ENCODE measurements around the gene WBP4. TPM values are rescaled to one million over a fixed set of nuclear protein-coding genes. Genes with fewer than 3 reads are reported as not detected.

Gene WBP4
- total and polyA plus RNA-seq, 7 donors: 18.1 to 37.0 (median 22.2) TPM

DNA sequence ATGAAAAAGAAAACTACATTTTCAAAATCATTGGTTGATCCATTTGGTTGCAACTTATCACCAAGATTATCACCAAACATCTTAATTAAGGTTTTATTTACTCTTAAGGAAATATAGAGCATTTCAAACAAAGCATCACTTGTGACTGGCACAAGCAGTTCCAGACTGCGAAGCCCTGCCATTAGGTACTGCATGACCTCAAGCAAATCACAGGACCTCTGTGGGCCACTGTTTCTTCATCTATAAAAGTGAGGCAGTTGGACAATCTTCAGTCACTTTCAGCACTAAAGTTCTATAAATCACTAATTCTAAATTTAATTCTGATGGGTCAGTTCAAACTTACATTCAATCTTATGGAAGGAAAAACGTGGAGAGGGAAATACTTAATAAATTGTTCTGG lies 44.1 kb upstream of the WBP4 start:
- Histone ChIP-seq H3K9me3 (no peaks in the 10 kb centered on the region), H3K27ac (no peak overlapping the region), H3K36me3 (ENCODE audit: insufficient read depth in 1 of 2, low read depth in 1 of 2) (no peaks in the 10 kb centered on the region), H3K4me3 (no peak overlapping the region), H3K4me1 (peaks cover 32% of the 10 kb centered on the region), H3K27me3 (ENCODE audit: insufficient read depth in 3 of 3, low read length in 2 of 3) (no peaks in the 10 kb centered on the region)
- intact Hi-C loops (cut with DNase I): loop anchor here in 1 of 2 donors (5.0 kb wide), 1 partner anchor 40 kb away; no protein-coding TSS in a partner anchor
- 69 to 81% (median 76%) methylated on average over 2 of the region's 2 CpGs for WGBS, 3 donors
- TF ChIP-seq, protein P1, sequence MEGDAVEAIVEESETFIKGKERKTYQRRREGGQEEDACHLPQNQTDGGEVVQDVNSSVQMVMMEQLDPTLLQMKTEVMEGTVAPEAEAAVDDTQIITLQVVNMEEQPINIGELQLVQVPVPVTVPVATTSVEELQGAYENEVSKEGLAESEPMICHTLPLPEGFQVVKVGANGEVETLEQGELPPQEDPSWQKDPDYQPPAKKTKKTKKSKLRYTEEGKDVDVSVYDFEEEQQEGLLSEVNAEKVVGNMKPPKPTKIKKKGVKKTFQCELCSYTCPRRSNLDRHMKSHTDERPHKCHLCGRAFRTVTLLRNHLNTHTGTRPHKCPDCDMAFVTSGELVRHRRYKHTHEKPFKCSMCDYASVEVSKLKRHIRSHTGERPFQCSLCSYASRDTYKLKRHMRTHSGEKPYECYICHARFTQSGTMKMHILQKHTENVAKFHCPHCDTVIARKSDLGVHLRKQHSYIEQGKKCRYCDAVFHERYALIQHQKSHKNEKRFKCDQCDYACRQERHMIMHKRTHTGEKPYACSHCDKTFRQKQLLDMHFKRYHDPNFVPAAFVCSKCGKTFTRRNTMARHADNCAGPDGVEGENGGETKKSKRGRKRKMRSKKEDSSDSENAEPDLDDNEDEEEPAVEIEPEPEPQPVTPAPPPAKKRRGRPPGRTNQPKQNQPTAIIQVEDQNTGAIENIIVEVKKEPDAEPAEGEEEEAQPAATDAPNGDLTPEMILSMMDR (IDR thresholded peaks at IDR 0.05): no peak
- ATAC-seq: no peak
- DNase-seq: no peak

DNA sequence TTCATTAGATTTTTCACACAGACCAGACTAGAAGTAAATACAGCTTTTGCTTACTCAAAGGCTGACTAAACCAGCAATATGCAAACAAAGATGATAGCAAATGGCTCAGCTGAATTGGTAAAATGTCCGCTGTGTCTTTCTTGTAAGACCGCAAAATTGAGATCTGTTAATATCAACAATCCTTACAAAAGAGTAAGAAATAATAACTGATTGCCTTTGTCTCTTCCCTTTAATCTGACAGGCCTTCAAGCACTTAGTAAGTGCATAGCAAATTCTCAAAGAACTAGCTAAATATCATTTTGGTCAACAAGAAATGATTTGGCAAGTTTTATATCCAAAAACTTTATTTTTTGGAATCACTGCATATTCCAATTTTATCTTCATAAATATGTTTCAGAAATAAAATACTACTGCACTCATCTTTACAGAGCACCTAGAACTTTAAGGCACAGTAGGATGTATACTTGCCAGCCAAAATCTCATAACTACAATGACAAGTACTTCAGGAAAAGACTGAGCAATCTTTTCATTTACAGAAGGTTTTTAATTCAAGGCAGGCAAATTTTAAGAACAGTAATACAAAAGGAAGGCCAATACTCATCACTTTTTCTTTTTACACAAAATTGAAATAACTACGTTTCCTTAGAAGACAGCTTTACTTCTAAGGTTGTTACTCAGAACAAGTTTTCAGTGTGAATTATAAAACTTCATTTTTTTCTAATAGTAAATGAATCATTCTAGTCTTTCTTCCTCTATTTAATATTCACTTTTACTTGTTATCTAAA lies 43.3 kb upstream of the WBP4 start:
- ATAC-seq (no peak), DNase-seq (no peak)
- H3K4me1 ChIP-seq: peaks cover 33% of the 10 kb centered on the region
- peak overlapping the region; percentile 26 for H3K27ac ChIP-seq
- H3K36me3 ChIP-seq (ENCODE audit: insufficient read depth in 1 of 2, low read depth in 1 of 2): no peaks in the 10 kb centered on the region
- TF ChIP-seq, protein P1 (IDR thresholded peaks at IDR 0.05): no peak
- H3K4me3 ChIP-seq: peak overlapping the region; percentile 32
- no peaks in the 10 kb centered on the region for H3K27me3 ChIP-seq (ENCODE audit: insufficient read depth in 3 of 3, low read length in 2 of 3)
- WGBS, 3 donors: 90 to 92% (median 91%) methylated on average over 3 of the region's 3 CpGs
- no peaks in the 10 kb centered on the region for H3K9me3 ChIP-seq
- intact Hi-C loops (cut with DNase I): loop anchor here in 1 of 2 donors (5.0 kb wide), 1 partner anchor 39 kb away; no protein-coding TSS in a partner anchor

DNA sequence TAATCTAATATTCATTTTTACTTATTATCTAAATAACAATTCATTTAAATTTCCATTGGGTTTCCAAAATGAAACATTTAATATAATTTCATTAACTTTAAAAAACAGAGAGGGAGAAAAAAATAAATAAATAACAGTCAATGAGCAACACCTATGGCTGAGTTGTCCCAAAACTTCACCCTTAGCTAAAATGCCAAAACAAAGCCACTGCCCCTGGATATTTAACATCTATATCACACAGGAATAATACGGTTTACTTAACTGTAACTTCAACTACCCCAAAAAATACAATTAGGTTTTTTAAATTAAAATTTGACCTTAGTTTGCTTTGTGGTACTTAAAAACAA lies 42.7 kb upstream of the WBP4 start:
- TF ChIP-seq, protein P1 (IDR thresholded peaks at IDR 0.05): no peak
- H3K4me1 ChIP-seq: peaks cover 33% of the 10 kb centered on the region

DNA sequence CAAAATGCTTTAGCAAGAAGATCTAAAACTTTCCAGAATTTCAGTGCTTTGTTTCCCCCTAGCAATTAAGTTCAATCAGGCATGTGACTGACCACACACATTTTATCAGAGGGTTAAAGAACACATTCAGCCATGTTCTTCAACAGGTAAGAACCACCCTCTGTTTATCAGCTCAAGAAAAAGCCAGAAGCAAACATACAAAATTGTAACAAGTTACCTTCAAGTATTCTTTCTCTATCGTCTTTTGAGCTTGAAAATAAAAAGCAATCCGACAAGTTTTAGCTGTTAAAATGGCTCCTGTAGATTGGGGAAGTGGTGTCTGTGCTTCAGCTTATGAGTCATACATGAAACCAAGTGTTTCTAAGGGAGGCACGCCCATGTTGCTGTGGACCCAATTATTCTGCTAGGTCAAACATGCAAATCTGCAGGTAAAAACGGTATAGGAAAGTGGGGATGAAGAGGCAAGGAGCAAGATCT lies 42.3 kb upstream of the WBP4 start, which contains the start of gene ELF1:
ELF1 (minus strand) TSS at position 306 of the 477 bp plus-strand sequence. CDS start 37,262 bp downstream, outside the sequence.
- 57 to 72% (median 64%) methylated on average over 4 of the region's 4 CpGs for WGBS, 3 donors
- TF ChIP-seq, protein P1 (IDR thresholded peaks at IDR 0.05): no peak
- H3K36me3 ChIP-seq (ENCODE audit: insufficient read depth in 1 of 2, low read depth in 1 of 2): no peaks in the 10 kb centered on the region
- peaks cover 33% of the 10 kb centered on the region for H3K4me1 ChIP-seq
- peak within 1 kb of the TSS; percentile 32 for H3K4me3 ChIP-seq
- DNase-seq (no peak), ATAC-seq (peak; percentile 54 to 89 (median 85))
- H3K9me3 ChIP-seq: no peaks in the 10 kb centered on the region
- no peaks in the 10 kb centered on the region for H3K27me3 ChIP-seq (ENCODE audit: insufficient read depth in 3 of 3, low read length in 2 of 3)
- peak within 1 kb of the TSS; percentile 26 for H3K27ac ChIP-seq
- intact Hi-C loops (cut with DNase I): loop anchor here in 1 of 2 donors (5.0 kb wide), 1 partner anchor 38 kb away; no protein-coding TSS in a partner anchor

More for the DNA sequence above, 42.7 kb upstream of the WBP4 start:
- no peaks in the 10 kb centered on the region for H3K36me3 ChIP-seq (ENCODE audit: insufficient read depth in 1 of 2, low read depth in 1 of 2)
- intact Hi-C loops (cut with DNase I): loop anchor here in 1 of 2 donors (5.0 kb wide), 1 partner anchor 39 kb away; no protein-coding TSS in a partner anchor
- no peaks in the 10 kb centered on the region for H3K27me3 ChIP-seq (ENCODE audit: insufficient read depth in 3 of 3, low read length in 2 of 3)
- H3K4me3 ChIP-seq: peak overlapping the region; percentile 32
- WGBS, 3 donors: 88 to 100% (median 95%) methylated on average over 1 of the region's 1 CpG
- H3K9me3 ChIP-seq: no peaks in the 10 kb centered on the region
- H3K27ac ChIP-seq: peak overlapping the region; percentile 26
- ATAC-seq (no peak), DNase-seq (no peak)
